ENCODE data around the gene PEF1. TPM values are rescaled to one million over a fixed set of nuclear protein-coding genes. Genes with fewer than 3 reads are reported as not detected.

PEF1 gene
- total RNA-seq, 1 experiment from 2014 or later, result 40.3 TPM

GRCh38 chr1:31655756-31656155 is 11.1 kb upstream of the PEF1 start:
- no peak overlapping the region for H3K4me3 Mint-ChIP-seq
- Histone ChIP-seq H3K4me1 (ENCODE audit: insufficient read depth, low read length) (no peaks in the 10 kb centered on the region), H4K91ac (ENCODE audit: insufficient read length, low read depth, low read length) (no peak overlapping the region), H2BK5ac (ENCODE audit: insufficient read length, low read length) (no peak overlapping the region), H3K23me2 (ENCODE audit: insufficient read length, low read depth, low read length, poor library complexity, severe bottlenecking) (no peaks in the 10 kb centered on the region), H3K79me2 (ENCODE audit: insufficient read depth, low read length) (no peaks in the 10 kb centered on the region), H4K5ac (ENCODE audit: insufficient read length, low read depth, low read length) (no peak overlapping the region), H2AK5ac (ENCODE audit: insufficient read length, low read length) (no peak overlapping the region), H3K23ac (ENCODE audit: insufficient read length, low read depth, low read length) (no peak overlapping the region), H3K79me1 (ENCODE audit: insufficient read depth, low read depth, low read length, poor library complexity, severe bottlenecking) (no peaks in the 10 kb centered on the region), H3K9me3 (ENCODE audit: control insufficient read depth, low read depth, low read length) (no peaks in the 10 kb centered on the region), H3K27ac (ENCODE audit: insufficient read length, low read depth, low read length) (no peak overlapping the region), H3T11ph (ENCODE audit: low read length) (no peak overlapping the region), H2BK20ac (ENCODE audit: low read depth, low read length, poor library complexity, severe bottlenecking) (no peak overlapping the region), H3K9ac (ENCODE audit: extremely low read depth, insufficient read length, low read length) (no peak overlapping the region), H2BK15ac (ENCODE audit: low read depth, low read length) (no peak overlapping the region), H3K27me3 (ENCODE audit: insufficient read depth, low read length) (no peaks in the 10 kb centered on the region), H3K18ac (ENCODE audit: insufficient read length, low read depth, low read length) (no peak overlapping the region), H3K4ac (ENCODE audit: low read depth, low read length) (no peak overlapping the region), H3K56ac (ENCODE audit: insufficient read length, low read depth, low read length) (no peak overlapping the region), H4K8ac (replicated peaks; ENCODE audit: insufficient read length, low read depth, low read length) (no peak overlapping the region), H3K4me2 (ENCODE audit: insufficient read depth, insufficient read length, low read length) (no peak overlapping the region), H2BK12ac (ENCODE audit: insufficient read length, low read depth, low read length) (no peak overlapping the region), H2BK120ac (ENCODE audit: low read depth, low read length, poor library complexity, severe bottlenecking) (no peak overlapping the region), H3K14ac (ENCODE audit: insufficient read depth, low read length) (no peak overlapping the region), H4K20me1 (ENCODE audit: control insufficient read depth, insufficient read depth, insufficient read length) (no peaks in the 10 kb centered on the region), H2AFZ (ENCODE audit: low read length) (no peak overlapping the region)
- WGBS (ENCODE audit: extremely low coverage, insufficient read length, low lambda C conversion rate), result no CpG with 5 or more reads among the region's 4 CpGs
- H3K9me3 Mint-ChIP-seq, result no peaks in the 10 kb centered on the region
- no peaks in the 10 kb centered on the region for H3K4me1 Mint-ChIP-seq
- no peak overlapping the region; a peak in 1 of 7 replicates for H3K27ac Mint-ChIP-seq
- TF ChIP-seq CTCF (conservative IDR thresholded peaks at IDR 0.05), result no peak
- no peak for DNase-seq
- H3K27me3 Mint-ChIP-seq (ENCODE audit: low read depth), result no peaks in the 10 kb centered on the region; the same call in 1 of the 2 replicates
- no peaks in the 10 kb centered on the region; a peak in 1 of 7 replicates for H3K36me3 Mint-ChIP-seq (ENCODE audit: insufficient read depth in 1 of 3, low read depth in 3 of 3)
